Activated naive CD4-positive, alpha-beta T cell (primary cell): ENCODE data around the gene PARD3.
"Not testable (repeated sequence)": the region's sequence is repeated elsewhere in the genome, so short reads cannot be mapped to it uniquely, and the experiment has no call there.

Source experiments
- DNase-seq, 4 experiments: peaks; one replicate each; lab custom pipeline; 2025; lab: John Stamatoyannopoulos, UW

The PARD3 gene

DNA sequence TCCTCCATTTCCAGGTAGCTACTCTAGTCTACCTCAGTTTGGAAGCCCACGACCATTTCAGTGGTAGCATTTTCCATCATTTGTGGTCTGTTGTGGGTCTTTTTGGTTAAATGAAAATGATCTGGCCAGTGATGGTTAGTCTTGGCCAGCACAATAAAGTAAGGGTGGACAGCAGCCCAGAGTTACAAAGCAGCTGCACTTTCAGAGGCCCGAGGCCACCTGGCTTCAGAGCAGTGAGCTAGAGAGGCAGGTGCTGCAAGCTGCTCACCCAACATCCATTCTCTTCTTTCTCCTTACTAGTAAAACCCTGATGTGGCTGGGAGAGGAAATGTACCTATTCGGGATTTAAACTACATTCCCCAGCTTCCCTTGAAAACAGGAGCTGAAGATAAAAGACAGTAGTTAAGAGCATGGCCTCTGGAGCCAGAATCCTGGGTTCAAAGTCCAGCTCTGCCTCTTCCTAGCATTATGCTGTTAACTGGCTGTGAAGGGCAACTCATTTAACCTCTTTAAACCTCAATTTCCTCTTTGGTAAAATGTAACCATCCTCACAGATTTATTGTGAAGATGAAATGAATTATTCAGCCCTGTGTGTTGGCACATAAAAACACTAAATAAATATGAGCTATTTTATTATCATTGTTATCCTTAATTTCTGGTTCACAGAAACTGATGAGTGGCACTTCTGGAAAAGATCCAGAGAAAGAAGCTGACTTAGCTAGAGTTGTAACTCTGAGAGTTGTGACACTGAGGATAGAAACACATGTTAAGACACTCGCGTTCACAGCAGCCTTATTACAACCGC, 517.4 kb downstream of the PARD3 start:
- no peak for DNase-seq

DNA sequence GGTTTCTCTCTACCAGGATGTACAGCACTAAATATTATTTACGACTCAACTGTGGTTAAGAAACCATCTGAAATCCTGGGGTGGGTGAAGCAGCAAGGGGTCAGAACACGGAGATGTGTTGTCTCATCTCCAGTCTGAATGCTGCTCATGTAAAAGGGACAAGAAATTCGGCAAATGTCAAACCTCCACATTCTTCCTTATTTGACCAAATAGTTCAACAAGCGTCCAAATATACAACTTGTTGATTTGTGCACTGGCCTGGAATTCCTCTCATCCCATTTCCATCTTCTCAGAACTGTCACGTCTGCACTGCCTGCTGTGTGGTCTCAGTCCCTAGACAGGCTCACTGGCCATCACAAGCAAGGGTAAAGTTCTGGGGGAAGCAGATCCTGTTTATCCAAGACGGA, 520.0 kb downstream of the PARD3 start:
- DNase-seq, result no peak

DNA sequence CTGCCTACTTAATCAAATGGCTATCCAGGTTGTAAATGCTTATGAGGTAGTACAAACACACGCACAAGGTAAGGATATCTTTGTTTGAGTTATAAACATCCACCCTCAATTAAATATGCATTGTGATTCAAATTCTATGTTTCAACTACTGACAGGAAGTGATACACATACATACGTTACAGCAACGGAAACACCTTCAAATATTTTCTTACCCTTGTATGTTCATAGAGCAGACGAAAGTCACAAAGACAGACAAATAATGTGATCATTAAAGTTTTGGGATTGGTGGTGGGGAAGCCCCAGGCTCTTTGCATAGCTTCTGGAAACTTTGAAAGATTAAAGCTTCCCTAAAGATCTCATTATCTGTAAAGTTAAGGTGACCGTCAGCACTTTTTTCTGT, 521.0 kb downstream of the PARD3 start:
- DNase-seq, result no peak

DNA sequence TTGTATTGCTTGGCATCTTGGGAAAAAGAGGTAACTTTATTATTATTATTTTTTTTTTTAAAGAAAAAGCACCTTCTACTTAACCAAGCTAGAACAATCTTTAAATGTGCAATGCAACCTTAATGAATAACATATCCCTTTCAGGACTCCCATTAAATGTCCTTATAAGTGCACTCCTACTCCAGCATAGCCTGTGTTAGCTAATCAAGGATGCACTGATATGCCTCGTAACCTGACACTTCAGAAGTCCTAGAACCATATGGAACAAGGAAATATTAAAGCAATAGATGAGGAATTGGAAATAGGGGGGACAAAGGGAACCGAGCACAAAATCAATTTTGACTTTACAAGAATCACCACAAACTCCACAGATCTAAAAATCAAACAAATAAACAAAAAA, 522.4 kb downstream of the PARD3 start:
- DNase-seq, result no peak

DNA sequence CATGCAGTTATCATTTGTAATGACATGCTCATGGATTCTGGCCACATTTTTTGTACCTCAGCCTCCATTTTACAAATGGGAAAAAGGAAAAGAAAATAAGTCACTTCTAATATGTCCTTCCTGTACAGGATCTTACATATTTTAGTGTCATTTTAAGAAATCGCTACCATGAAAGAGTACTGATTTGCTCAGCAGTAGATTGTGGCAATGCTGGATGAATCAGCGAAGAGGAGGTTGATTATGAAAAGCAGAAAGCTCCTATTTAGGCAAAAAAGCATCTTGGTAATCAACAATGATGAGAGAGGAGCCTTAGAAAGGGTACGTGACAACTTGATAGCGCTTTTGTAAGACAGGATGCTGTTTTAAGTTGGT, 522.9 kb downstream of the PARD3 start:
- no peak for DNase-seq

DNA sequence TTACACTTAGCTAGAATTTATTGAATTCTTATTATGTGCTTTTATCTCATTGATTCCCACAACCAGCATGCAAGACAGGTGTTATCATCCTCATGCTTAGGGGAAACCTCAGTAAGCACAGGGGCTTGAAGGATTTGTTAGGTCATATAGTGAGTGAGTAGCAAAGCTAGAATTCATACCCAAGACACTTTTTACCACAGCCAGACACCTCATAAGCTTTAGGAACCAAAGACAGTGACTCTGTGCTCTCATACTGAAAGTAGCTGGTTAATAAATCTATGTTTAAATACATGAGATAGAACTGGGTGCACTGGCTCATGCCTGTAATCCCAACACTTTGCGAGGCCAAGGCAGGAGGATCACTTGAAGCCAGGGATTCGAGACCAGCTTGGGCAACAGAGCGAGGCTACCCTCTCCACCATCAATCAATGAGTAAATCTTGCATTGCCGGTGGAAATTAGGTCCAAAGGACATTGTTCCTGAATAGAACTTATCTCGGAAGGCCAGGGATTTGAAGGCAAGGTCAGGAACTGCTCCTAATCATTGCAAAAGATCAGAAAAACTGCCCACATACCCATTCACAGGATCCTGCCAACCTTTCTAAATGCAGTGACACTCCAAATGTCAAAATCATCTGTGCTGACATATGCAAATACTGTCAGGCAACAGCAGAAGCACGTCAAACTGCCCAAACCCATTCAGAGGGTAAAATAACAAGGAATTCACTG, 523.5 kb downstream of the PARD3 start:
- no peak for DNase-seq

DNA sequence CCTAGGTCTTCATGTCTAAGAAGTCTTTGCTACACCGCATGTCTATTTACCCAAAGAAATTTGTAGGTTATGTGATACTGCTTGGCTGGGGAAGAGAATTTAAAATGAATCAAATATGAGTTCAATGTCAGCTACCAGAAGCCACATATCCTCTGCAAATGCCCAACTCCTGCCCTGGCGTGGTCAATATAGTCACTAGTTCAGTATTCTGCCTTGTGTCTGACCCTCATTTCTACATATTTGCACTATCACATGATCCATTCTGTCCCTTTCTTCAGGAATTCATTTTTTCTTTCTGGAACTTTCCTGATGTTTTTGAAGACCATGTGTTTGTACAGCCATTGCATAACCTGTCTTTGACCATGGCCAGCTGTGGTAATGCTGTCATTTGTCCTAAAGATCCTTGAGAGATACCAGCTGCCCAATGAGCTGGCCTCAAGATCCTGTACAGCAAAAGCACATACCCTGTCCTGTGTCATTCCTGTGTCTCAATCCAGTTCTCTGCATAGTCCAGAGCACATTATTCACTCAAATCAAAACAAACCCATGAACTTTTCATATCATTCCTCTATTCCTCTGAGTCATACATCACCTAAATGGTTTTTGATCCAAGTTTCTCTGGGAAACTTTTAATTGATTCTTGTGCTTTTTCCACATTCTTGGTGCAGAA, 524.5 kb downstream of the PARD3 start:
- DNase-seq, result no peak

DNA sequence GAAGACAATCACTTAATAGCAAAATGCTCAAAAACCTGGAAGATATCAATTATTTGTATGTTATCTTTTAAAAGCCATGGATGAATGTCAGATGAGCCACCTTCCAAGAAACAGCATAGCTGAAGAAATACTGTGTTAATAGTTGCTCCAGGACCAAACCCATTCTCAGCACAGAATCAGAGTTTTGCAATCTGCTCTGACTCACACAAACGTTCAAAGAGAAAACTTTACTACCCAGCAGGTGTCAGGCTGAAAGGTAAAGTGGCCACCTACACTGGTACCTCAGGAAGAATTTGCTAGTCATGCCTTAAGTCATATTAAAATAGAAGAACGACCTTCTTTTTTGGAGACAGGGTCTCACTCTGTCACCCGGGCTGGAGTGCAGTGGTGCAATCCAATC, 526.5 kb downstream of the PARD3 start:
- DNase-seq, result no peak

DNA sequence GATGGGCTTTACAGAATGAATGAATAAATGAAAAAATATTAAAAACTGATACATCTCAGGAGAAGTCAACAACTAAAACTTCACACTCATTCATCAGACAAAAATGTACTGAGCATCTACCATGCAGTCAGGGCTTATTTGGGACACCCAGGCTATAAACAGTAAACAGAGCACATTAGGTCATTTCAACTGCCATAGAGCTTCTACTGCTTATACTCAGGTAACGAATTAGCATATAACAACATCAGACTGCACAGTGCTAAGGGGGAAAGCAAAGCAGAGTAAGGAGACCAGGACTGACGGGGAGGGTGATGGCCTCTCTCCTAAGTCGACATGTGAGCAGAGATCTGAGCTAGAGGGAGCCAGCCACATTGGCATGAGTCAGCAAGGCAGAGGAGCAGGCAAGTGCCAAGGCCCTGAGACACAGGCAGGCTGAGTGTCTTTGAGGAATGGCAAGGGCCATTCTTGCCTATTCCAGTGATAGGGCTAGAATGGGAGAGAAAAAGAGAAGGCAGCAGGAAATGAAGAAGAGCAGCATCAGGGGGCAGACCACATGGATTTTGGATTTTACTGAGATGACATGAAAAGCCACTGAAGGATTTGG, 528.9 kb downstream of the PARD3 start:
- no peak for DNase-seq

DNA sequence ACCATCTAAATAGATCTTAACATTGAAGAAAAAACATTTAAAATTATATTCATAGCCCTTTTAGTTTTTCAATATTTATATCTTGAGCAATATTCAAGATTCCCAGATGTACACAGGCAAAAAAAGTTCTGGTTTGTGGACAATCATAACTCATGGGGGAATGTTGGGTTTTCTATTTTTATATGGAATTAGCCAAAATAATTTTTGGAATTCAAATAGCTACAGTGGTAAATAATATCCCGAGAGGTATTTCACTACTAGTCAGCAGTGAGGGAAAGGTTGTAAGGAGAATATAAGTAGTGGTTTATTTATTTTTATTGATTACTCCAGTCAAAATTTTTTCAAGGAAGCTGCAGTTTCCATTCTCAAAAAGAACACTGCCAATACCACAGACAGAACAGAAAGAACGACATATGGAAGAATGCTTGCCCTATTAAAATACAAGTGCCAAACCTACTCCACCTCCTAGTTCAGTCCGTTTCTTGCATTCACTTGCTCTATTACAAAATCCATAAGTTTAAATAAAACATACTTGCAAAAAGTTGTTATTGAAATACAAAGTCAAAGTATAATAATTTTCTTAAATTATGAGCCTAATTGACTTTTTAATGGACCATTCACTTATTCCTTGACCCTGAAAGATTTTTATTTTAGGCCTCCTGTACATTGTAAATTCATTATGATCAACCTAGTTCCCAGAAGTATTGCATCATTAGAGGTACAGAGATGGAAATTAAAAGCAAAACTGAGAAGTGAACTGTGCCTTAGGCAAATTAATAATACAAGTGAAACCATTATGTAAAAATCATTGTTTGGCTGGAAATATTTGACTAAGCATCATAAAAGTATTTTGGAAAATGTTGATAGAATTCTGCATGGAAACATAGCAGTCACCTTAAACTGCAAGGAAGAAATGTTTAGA, 533.2 kb downstream of the PARD3 start:
- DNase-seq, result no peak

DNA sequence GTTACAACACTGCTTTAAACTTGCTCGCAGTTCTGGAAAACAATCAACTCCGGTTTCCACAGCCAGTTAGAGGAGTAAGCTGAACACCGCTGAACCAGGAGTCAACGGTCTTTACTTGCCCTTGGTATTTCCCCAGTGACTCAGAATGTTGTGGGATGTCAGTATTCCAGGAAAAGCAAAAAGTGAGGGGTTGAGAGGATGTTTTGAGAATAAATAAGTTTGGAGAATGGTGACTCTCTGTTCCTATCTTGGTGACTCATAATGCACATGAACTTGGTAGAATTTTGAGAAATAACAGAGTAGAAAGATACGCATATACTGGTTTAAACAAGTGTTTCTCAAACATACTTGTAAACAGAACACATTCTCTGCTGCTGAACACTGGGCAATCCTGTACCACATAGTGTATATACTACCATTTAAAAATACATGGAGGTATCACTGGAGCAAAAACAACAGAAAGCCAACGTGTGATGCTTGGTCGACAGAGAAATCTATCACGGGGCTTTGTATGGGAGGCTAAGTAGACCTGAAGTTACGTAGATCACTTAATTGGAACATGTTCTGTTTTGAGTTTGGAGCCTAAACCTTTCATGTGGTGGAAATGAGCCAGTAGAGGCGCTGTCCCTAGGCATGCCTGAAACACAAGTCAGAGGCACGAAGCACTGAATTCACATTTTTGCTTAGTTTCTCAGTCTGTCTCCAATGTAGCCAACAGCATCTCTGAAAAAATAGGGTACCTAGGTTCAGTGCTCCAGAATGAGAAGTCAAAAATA, 534.3 kb downstream of the PARD3 start:
- DNase-seq, result no peak

DNA sequence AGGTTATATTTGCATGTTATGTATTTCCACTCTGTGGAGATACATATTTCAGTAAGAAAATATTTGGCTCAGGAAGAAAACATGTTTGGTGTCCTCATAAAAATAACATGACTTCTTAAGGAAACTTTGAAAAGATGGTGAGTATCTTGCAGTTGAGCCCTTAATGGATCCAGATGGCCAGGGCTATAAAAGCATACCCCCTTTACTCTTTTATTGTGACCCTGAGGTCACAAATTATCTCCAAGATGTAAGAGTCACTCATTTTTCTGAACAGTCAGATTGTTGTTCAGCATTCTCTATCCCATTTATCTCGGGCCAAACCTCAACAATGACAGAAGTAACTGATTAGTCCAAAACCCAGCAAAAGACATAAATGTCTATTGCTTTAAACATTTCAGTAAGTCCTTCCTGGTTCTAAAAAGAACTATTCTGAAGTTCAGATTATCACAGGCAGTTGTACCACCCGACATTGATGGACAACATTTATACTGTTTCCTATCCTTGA, 539.4 kb downstream of the PARD3 start:
- DNase-seq, result no peak

DNA sequence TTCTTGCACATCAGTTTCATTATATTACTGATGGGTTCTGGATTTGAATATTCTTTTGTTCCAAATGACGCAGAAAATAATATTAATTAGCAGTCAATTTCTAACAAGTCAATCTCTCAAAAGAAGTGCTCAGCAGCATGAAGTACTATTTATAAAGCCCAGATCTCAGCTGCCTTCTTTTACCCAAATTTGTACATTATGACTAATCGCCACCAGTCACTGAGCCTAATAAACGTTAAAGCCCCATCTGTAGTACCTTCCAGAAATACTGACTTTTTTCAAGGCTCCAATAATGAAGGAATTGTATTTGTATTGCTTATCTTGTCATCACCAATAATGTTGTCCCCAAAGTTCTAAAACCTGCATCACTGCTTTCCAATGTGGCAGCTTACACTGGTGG, 540.2 kb downstream of the PARD3 start:
- no peak for DNase-seq

DNA sequence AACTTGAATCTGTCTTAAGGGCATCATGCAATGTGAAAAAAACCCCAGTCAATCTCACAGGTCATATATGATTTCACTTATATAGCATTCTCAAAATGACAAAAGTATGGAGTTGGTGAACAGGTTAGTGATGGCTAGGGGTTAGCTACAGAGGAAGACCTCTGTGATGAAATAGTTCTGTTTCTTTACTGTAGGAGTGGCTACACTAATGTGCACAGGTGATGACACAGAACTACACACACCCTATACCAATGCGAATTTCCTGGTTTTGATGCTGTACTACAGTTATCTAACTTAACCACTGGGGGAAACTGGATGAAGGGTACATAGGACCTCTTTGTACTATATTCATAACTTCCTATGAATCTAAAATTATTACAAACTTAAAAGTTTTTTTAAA, 541.8 kb downstream of the PARD3 start:
- DNase-seq, result no peak

DNA sequence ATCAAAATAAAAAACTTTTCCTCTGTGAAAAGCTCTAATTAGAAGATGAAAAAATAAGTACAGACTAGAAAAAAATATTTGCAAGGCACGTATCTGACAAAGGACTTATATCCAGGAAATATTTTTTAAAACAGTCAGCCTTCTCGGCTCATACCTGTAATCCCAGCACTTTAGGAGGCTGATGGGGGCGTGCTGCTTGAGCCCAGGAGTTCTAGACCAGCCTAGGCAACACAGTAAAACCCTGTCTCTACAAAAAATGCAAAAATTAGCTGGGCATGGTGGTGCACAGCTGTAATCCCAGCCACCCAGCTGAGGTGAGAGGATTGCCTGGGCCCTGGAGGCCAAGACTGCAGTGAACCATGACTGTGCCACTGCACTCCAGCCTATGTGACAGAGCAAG, 542.8 kb downstream of the PARD3 start:
- DNase-seq, result no peak

DNA sequence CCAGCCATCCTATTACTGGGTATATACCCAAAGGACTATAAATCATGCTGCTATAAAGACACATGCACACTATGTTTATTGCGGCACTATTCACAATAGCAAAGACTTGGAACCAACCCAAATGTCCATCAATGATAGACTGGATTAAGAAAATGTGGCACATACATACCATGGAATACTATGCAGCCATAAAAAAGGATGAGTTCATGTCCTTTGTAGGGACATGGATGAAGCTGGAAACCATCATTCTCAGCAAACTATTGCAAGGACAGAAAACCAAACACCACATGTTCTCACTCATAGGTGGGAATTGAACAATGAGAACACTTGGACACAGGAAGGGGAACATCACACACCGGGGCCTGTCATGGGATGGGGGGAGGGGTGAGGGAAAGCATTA, 546.7 kb downstream of the PARD3 start:
- DNase-seq, result not testable (repeated sequence)

DNA sequence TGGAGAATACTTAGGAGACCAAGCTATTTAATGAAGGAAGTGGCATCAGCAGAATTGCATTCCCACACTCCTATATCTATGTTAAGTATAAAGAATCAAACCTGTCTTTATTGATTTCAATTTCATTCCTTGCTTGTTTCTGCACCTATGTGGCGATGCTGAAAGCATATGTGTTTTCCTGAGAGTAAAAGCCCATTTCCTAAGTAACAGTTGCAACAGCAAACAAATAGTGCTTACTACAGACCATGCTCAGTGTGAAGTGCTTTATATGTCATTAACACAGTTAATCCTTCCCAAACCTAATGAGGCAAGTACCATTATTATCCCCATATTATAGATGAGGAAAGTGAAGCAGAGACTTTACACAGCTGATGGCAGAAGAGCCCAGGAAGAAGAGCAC, 552.1 kb downstream of the PARD3 start:
- no peak for DNase-seq

DNA sequence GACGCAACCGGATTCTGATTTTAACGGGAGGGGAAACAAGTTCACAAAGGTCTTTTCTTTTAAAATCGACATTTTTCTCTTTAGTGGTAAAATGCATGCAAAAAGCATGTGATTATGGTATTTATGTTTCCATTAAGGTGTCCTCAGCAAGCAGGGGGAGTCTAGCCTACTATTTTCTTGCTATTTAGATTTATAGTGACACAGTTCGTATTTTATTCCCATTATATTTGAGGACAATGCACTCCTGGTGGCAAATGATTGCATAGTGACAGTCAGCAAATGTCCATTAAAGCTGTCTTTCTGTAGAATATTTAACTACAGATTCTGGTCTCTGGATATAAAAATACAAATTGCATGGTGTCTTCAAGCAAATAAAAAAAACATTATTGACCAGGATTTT, 554.2 kb downstream of the PARD3 start:
- DNase-seq, result no peak

DNA sequence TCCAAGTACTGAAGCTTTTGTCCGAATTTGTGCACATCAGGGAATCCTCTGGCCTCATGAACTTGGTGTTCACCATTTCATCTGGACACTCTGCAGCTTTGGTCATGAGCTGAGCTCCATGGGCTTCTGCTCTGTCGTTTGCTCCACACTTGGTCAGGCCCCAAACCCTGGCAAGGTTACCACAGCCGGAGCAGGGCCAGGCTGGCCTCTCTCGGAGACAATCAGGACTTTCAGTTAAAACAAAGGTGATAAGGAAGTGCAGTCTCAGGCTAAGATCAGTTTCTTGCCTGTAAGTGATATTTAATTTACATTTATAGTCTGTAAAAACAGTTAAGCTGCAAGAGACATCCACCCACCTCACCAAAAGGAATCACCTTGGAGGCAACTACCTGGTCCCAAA, 558.9 kb downstream of the PARD3 start:
- DNase-seq, result no peak

DNA sequence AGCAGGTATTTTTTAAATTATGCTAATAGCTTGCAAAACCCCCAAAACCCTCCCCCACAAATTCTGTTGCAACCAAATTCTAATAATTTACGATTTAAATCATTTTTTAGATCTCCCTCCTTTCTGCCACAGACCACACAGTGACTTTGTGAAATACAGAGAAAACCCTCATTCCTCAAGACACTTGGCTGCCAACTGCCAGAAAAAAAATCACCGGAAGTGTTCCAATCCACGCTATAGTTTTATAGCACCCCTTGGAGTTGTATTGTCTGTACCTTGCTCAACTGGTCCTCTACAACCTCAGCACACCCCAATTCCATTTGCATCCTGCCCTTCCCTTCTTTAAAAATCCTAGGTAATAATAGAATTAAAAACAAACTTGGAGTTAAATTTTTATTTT, 560.1 kb downstream of the PARD3 start:
- DNase-seq, result no peak

DNA sequence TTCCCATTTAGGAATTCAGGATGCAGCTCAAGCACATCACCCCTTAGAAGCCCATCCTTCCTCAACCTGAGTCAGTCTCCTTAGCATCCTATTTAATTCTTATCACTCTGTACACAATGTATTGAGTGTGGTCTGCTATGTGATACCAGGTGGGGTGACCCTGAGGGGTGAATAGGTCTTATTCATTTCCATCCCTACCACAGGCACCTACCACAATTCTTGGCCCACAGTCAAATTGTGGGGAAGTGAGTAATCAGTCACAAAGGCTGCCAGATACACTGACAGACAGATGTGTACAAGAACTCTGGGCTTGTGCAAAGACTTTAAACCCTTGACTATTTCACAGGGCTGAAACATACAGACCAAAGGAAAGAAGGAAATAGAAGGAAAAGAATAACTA, 560.5 kb downstream of the PARD3 start:
- no peak for DNase-seq
